IMR-90 (cell line): ENCODE measurements around the gene ODAD3. TPM values are rescaled to one million over a fixed set of nuclear protein-coding genes. Genes with fewer than 3 reads are reported as not detected.

Experiments
- ATAC-seq: fragments of 200-7000 bp; cut with Tn5 transposase; 2 replicates; pipeline ENCODE4 v1.9.1; 2020; ENCODE audit warnings: low read depth, mild to moderate bottlenecking, moderate library complexity
- BruUV-seq: library from RNA; stranded (reverse); fragments of 400-500 nt; replicated peaks from 2 replicates; lab custom pipeline; 2021; lab: Mats Ljungman, UMichigan
- CTCF ChIA-PET: fragments of 300-600 bp; formaldehyde crosslinking; extraction: SDS; loops from one replicate; lab custom pipeline; 2021; ENCODE audit warnings: antibody characterized with exemption; lab: Yijun Ruan, JAX
- POLR2A ChIA-PET: fragments of 300-600 bp; sonication (Branson Sonifier 250); formaldehyde crosslinking; loops from one replicate; lab custom pipeline; 2022; ENCODE audit warnings: antibody characterized with exemption; ENCODE audit not compliant: unreplicated experiment; lab: Charles Lee
- DNase-seq: peaks from one replicate; pipeline ENCODE4 v3.0.0; 2013
- H2AFZ ChIP-seq: replicated peaks from 2 replicates; pipeline ENCODE3; 2013; ENCODE audit warnings: low read length, mild to moderate bottlenecking; ENCODE audit not compliant: poor library complexity
- H2AK5ac ChIP-seq: 2 replicates; pipeline ENCODE4 v1.6.1; 2013; ENCODE audit warnings: low read depth, low read length, inconsistent platforms
- H2AK9ac ChIP-seq: replicated peaks from 2 replicates; pipeline ENCODE3; 2013; ENCODE audit warnings: mild to moderate bottlenecking, low read depth, low read length, moderate library complexity; ENCODE audit not compliant: poor library complexity
- H2BK120ac ChIP-seq: 2 replicates; pipeline ENCODE4 v1.6.1; 2013; ENCODE audit warnings: low read depth, low read length, inconsistent platforms
- H2BK15ac ChIP-seq: 3 replicates; pipeline ENCODE4 v1.6.1; 2013; ENCODE audit warnings: low read depth, low read length, inconsistent platforms
- H2BK20ac ChIP-seq: 2 replicates; pipeline ENCODE4 v1.6.1; 2013; ENCODE audit warnings: low read depth, mild to moderate bottlenecking, inconsistent platforms, low read length, moderate library complexity
- H2BK5ac ChIP-seq: 2 replicates; pipeline ENCODE4 v1.6.1; 2013; ENCODE audit warnings: mild to moderate bottlenecking, low read depth, low read length, inconsistent platforms; ENCODE audit not compliant: poor library complexity, severe bottlenecking
- H3K14ac ChIP-seq: replicated peaks from 2 replicates; pipeline ENCODE4 v1.6.1; 2013; ENCODE audit warnings: low read depth, low read length, inconsistent platforms
- H3K18ac ChIP-seq: 2 replicates; pipeline ENCODE4 v1.6.1; 2013; ENCODE audit warnings: low read depth, low read length, control low read depth
- H3K23ac ChIP-seq: 2 replicates; pipeline ENCODE4 v1.6.1; 2013; ENCODE audit warnings: low read depth, low read length, inconsistent platforms
- H3K27ac ChIP-seq: 2 replicates; pipeline ENCODE4 v1.5.1; 2013; ENCODE audit warnings: mild to moderate bottlenecking, control low read depth, low read length; ENCODE audit not compliant: insufficient read depth
- H3K27me3 ChIP-seq: 2 replicates; pipeline ENCODE4 v1.6.1; 2013; ENCODE audit warnings: low read length; ENCODE audit not compliant: control insufficient read depth, insufficient read depth
- H3K36me3 ChIP-seq: 2 replicates; pipeline ENCODE4 v1.6.1; 2013; ENCODE audit warnings: low read length, mixed read lengths; ENCODE audit not compliant: control insufficient read depth, insufficient read depth
- H3K4ac ChIP-seq: 2 replicates; pipeline ENCODE4 v1.6.1; 2013; ENCODE audit warnings: low read depth, low read length, inconsistent platforms
- H3K4me1 ChIP-seq: 2 replicates; pipeline ENCODE4 v1.6.1; 2013; ENCODE audit warnings: low read length, mixed read lengths; ENCODE audit not compliant: control insufficient read depth, insufficient read depth
- H3K4me2 ChIP-seq: 2 replicates; pipeline ENCODE4 v1.6.1; 2013; ENCODE audit warnings: low read depth, mild to moderate bottlenecking, control low read depth, low read length, moderate library complexity
- H3K4me3 ChIP-seq: 2 replicates; pipeline ENCODE4 v1.5.1; 2013; ENCODE audit warnings: low read depth, mild to moderate bottlenecking, control low read depth, low read length, moderate library complexity; ENCODE audit not compliant: insufficient read depth
- H3K56ac ChIP-seq: 2 replicates; pipeline ENCODE4 v1.6.1; 2013; ENCODE audit warnings: low read length, inconsistent platforms; ENCODE audit not compliant: insufficient read depth; ENCODE audit errors: extremely low read depth
- H3K79me1 ChIP-seq, 2 experiments: 2 replicates each; pipeline ENCODE4 v1.6.1; 2013; ENCODE audit warnings: low read length in 2 of 2, inconsistent platforms in 1 of 2, low read depth in 1 of 2
- H3K9ac ChIP-seq: 2 replicates; pipeline ENCODE4 v1.6.1; 2013; ENCODE audit warnings: low read depth, low read length, control low read depth
- H3K9me1 ChIP-seq: 2 replicates; pipeline ENCODE4 v1.6.1; 2013; ENCODE audit warnings: low read length, inconsistent platforms; ENCODE audit not compliant: insufficient read depth
- H3K9me3 ChIP-seq: 2 replicates; pipeline ENCODE4 v1.6.1; 2013; ENCODE audit warnings: low read length; ENCODE audit not compliant: control insufficient read depth, insufficient read depth
- H4K20me1 ChIP-seq: 2 replicates; pipeline ENCODE4 v1.6.1; 2013; ENCODE audit warnings: low read length, inconsistent platforms; ENCODE audit not compliant: insufficient read depth
- H4K5ac ChIP-seq: 2 replicates; pipeline ENCODE4 v1.6.1; 2013; ENCODE audit warnings: mild to moderate bottlenecking, low read depth, low read length, control low read depth
- H4K8ac ChIP-seq, 2 experiments: 2 replicates each; pipeline ENCODE4 v1.6.1; 2013; ENCODE audit warnings: low read depth in 2 of 2, low read length in 2 of 2, control low read depth in 1 of 2, inconsistent platforms in 1 of 2
- H4K91ac ChIP-seq: 2 replicates; pipeline ENCODE4 v1.6.1; 2013; ENCODE audit warnings: low read depth, low read length, inconsistent platforms; ENCODE audit not compliant: insufficient read depth
- MXI1 ChIP-seq: IDR thresholded peaks from 2 replicates; pipeline ENCODE4 v1.6.1; 2012; ENCODE audit warnings: low read depth, mild to moderate bottlenecking, low read length, moderate library complexity, borderline replicate concordance
- WGBS, 2 experiments: methylation state at CpG; one replicate each; pipeline versions ENCODE4 v1.1.5 to v1.1.7; 2013; ENCODE audit warnings: missing lambda C conversion rate in 2 of 2; ENCODE audit not compliant: insufficient read length in 1 of 2; ENCODE audit errors: extremely low coverage in 2 of 2; 5-methylcytosine and 5-hydroxymethylcytosine counted together
- dilution Hi-C: fragments of 300-500 bp; cut with HindIII; formaldehyde crosslinking; loops from one replicate; pipeline ENCODE4 v1.14.3; 2018; ENCODE audit warnings: low sequenced_read_pairs; ENCODE audit not compliant: unreplicated experiment
- in situ Hi-C: fragments of 300-500 bp; cut with MboI; formaldehyde crosslinking; loops from 3 replicates; pipeline ENCODE4 v1.14.3; 2019; ENCODE audit warnings: low sequenced_read_pairs, inconsistent platforms, mixed read lengths
- intact Hi-C: fragments of 100-400 bp; cut with micrococcal nuclease; formaldehyde crosslinking; loops from 2 replicates; pipeline ENCODE4 v1.10.0; 2022
- polyA plus RNA-seq, 3 experiments: library from polyadenylated mRNA; depleted of rRNA; stranded (reverse); fragments of >200 nt; gene quantifications; 2 replicates each; pipeline ENCODE4 v1.2.3, GENCODE V29; 2012; ENCODE audit warnings: low replicate concordance in 1 of 3
- total RNA-seq: library from RNA; depleted of rRNA; stranded (reverse); fragments of >200 nt; gene quantifications from 2 replicates; pipeline ENCODE4 v1.2.3, GENCODE V29; 2012
- TF ChIP-seq, protein P1 (sequence below): conservative IDR thresholded peaks from 2 replicates; pipeline ENCODE4 v1.5.1; 2012; ENCODE audit warnings: mild to moderate bottlenecking, low read depth, low read length, improper control_type of control experiment

ODAD3 gene
- total and polyA plus RNA-seq, 2 of the 4 experiments (the other 2 are of a cell fraction) = under 0.01 to 0.44 TPM

DNA sequence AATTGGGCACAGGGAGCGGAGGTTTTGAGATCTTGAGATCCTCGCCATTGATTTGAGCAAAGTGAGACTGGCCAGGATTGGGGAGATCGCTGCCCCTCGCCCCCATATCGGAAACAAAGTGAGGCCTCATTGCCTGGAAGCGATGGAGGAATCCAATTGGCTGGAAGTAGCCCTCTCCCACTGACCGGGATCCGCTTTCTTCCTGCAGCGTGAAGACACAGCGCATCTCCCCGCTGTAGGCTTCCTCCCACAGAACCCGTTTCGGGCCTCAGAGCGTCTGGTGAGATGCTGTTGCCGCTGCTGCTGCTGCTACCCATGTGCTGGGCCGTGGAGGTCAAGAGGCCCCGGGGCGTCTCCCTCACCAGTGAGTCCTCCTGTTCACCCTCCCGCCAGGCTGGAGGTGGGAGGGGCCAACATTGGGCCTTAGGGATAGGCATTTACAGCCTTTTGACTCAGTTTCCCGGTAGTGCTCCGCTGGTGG, 952 bp upstream of the ODAD3 start:
- peaks cover 7% of the 10 kb centered on the region for H4K20me1 ChIP-seq
- H3K36me3 ChIP-seq = peaks cover 21% of the 10 kb centered on the region
- ChIA-PET CTCF (interaction anchor here (0.6 to 1.4 kb wide), 6 partner anchors 14 to 142 kb away, joined by 3 to 9 read pairs (median 4); partner anchors contain the start of gene SWSAP1), POLR2A (no interaction called here)
- H3K27ac ChIP-seq = peak overlapping the region; percentile 69
- H3K4me2 ChIP-seq = peak overlapping the region; percentile 72
- DNase-seq = peak; percentile 31
- H3K4ac ChIP-seq = peak overlapping the region; percentile 94
- peaks cover 9% of the 10 kb centered on the region for H3K4me1 ChIP-seq
- peak overlapping the region; percentile 99 for H2AK9ac ChIP-seq
- in situ Hi-C loops (no loop called here), dilution Hi-C loops (no loop called here), intact Hi-C loops (loop anchor here (1.0 to 2.0 kb wide), 3 partner anchors 61 to 143 kb away; partner anchors contain the start of genes CCDC159, SWSAP1 and TMEM205)
- no peak overlapping the region for H2BK20ac ChIP-seq
- peak overlapping the region; percentile 90 for H3K14ac ChIP-seq
- peak overlapping the region; percentile 100 for H2AFZ ChIP-seq
- H3K9me3 ChIP-seq = no peaks in the 10 kb centered on the region
- TSS peak; percentile 96 for BruUV-seq
- H3K23ac ChIP-seq = peak overlapping the region; percentile 89
- H2BK5ac ChIP-seq = peak overlapping the region; percentile 60
- WGBS, 2 experiments = 0% methylated on average over 3 of the region's 21 CpGs; no CpG with 5 or more reads in 1 of the 2 experiments
- no peak overlapping the region for H3K18ac ChIP-seq
- TF ChIP-seq MXI1 = 0 out of 2 replicates have a peak, but pooled peaks have one; percentile 4
- TF ChIP-seq, protein P1, sequence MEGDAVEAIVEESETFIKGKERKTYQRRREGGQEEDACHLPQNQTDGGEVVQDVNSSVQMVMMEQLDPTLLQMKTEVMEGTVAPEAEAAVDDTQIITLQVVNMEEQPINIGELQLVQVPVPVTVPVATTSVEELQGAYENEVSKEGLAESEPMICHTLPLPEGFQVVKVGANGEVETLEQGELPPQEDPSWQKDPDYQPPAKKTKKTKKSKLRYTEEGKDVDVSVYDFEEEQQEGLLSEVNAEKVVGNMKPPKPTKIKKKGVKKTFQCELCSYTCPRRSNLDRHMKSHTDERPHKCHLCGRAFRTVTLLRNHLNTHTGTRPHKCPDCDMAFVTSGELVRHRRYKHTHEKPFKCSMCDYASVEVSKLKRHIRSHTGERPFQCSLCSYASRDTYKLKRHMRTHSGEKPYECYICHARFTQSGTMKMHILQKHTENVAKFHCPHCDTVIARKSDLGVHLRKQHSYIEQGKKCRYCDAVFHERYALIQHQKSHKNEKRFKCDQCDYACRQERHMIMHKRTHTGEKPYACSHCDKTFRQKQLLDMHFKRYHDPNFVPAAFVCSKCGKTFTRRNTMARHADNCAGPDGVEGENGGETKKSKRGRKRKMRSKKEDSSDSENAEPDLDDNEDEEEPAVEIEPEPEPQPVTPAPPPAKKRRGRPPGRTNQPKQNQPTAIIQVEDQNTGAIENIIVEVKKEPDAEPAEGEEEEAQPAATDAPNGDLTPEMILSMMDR = no peak
- peaks cover 12% of the 10 kb centered on the region for H3K9me1 ChIP-seq
- H3K9ac ChIP-seq = peak overlapping the region; percentile 82
- H3K56ac ChIP-seq = peak overlapping the region; percentile 70
- no peak overlapping the region; the same call in 1 of the 2 replicates for H2BK120ac ChIP-seq
- 0 out of 3 replicates have a peak overlapping the region, but pooled peaks have one; percentile 3 for H2BK15ac ChIP-seq
- peaks cover 16 to 27% of the 10 kb centered on the region in 2 experiments for H3K79me1 ChIP-seq
- H4K91ac ChIP-seq = peak overlapping the region; percentile 78
- peak overlapping the region; percentile 80 for H2AK5ac ChIP-seq
- ATAC-seq = peak; percentile 3; the same call in 1 of the 2 replicates
- H3K4me3 ChIP-seq = peak overlapping the region; percentile 72
- H3K27me3 ChIP-seq = no peaks in the 10 kb centered on the region
- H4K8ac ChIP-seq = peak overlapping the region; percentile 48 to 97
- H4K5ac ChIP-seq = peak overlapping the region; percentile 25
